ENCODE data around the gene ZFHX3. TPM values are rescaled to one million over a fixed set of nuclear protein-coding genes. Genes with fewer than 3 reads are reported as not detected.

Gene ZFHX3
- total RNA-seq, 6 experiments from 2014 or later: 14.5 to 25.8 (median 15.8) TPM

GRCh38 chr16:72876981-72877373 lies 171.0 kb downstream of the ZFHX3 start:
- no peak for DNase-seq
- Mint-ChIP-seq H3K27ac (peak overlapping the region; percentile 94), H3K27me3 (ENCODE audit: insufficient read depth) (peaks cover 6% of the 10 kb centered on the region), H3K9me3 (no peaks in the 10 kb centered on the region), H3K4me3 (peak overlapping the region; percentile 76), H3K36me3 (ENCODE audit: low read depth) (peaks cover 29% of the 10 kb centered on the region), H3K4me1 (ENCODE audit: low read depth) (peaks cover 60% of the 10 kb centered on the region)
- TF ChIP-seq CTCF (IDR thresholded peaks at IDR 0.05): no peak

GRCh38 chr16:72876221-72876620 lies 171.7 kb downstream of the ZFHX3 start:
- H3K4me3 Mint-ChIP-seq: peak overlapping the region; percentile 75
- no peaks in the 10 kb centered on the region for H3K9me3 Mint-ChIP-seq
- H3K4me1 Mint-ChIP-seq (ENCODE audit: low read depth): peaks cover 60% of the 10 kb centered on the region
- H3K27me3 Mint-ChIP-seq (ENCODE audit: insufficient read depth): peaks cover 5% of the 10 kb centered on the region
- peaks cover 29% of the 10 kb centered on the region for H3K36me3 Mint-ChIP-seq (ENCODE audit: low read depth)
- peak overlapping the region; percentile 94 for H3K27ac Mint-ChIP-seq
- peak; percentile 75 for DNase-seq
- no peak for TF ChIP-seq CTCF (IDR thresholded peaks at IDR 0.05)

- Mint-ChIP-seq H3K36me3 (ENCODE audit: low read depth) (peaks cover 32% of the 10 kb centered on the region), H3K4me3 (peak overlapping the region; percentile 75)
- no peak for DNase-seq
Measured at GRCh38 chr16:72875291-72876031, 172.5 kb downstream of the ZFHX3 start.

GRCh38 chr16:72873853-72874252 lies 174.1 kb downstream of the ZFHX3 start:
- Mint-ChIP-seq H3K4me1 (ENCODE audit: low read depth) (peaks cover 63% of the 10 kb centered on the region), H3K27ac (peak overlapping the region; percentile 49), H3K4me3 (peak overlapping the region; percentile 45; the same call in 1 of the 2 replicates), H3K36me3 (ENCODE audit: low read depth) (peaks cover 25% of the 10 kb centered on the region), H3K27me3 (ENCODE audit: insufficient read depth) (peaks cover 5% of the 10 kb centered on the region), H3K9me3 (no peaks in the 10 kb centered on the region)
- DNase-seq: no peak
- no peak for TF ChIP-seq CTCF (IDR thresholded peaks at IDR 0.05)

More at GRCh38 chr16:72875291-72876031, 172.5 kb downstream of the ZFHX3 start:
- H3K27ac Mint-ChIP-seq: peak overlapping the region; percentile 94
- H3K27me3 Mint-ChIP-seq (ENCODE audit: insufficient read depth): peaks cover 5% of the 10 kb centered on the region
- H3K9me3 Mint-ChIP-seq: no peaks in the 10 kb centered on the region
- TF ChIP-seq CTCF (IDR thresholded peaks at IDR 0.05): no peak
- H3K4me1 Mint-ChIP-seq (ENCODE audit: low read depth): peaks cover 60% of the 10 kb centered on the region

- peaks cover 30% of the 10 kb centered on the region for H3K36me3 Mint-ChIP-seq (ENCODE audit: low read depth)
- TF ChIP-seq CTCF (IDR thresholded peaks at IDR 0.05): no peak
- DNase-seq: no peak
- peak overlapping the region; percentile 63 for H3K27ac Mint-ChIP-seq
- peaks cover 55% of the 10 kb centered on the region for H3K4me1 Mint-ChIP-seq (ENCODE audit: low read depth)
- peaks cover 5% of the 10 kb centered on the region for H3K27me3 Mint-ChIP-seq (ENCODE audit: insufficient read depth)
- H3K9me3 Mint-ChIP-seq: no peaks in the 10 kb centered on the region
- H3K4me3 Mint-ChIP-seq: peak overlapping the region; percentile 41; the same call in 1 of the 2 replicates
Measured at GRCh38 chr16:72873044-72873443, 174.9 kb downstream of the ZFHX3 start.

All from HFFc6 (cell line).